Heart right ventricle (tissue), 16 donors: ENCODE results near the gene PRKD1. TPM values are rescaled to one million over a fixed set of nuclear protein-coding genes. Genes with fewer than 3 reads are reported as not detected.

Source experiments
- ATAC-seq, 8 donors: fragments of 200-7000 bp; cut with Tn5 transposase; one replicate each; pipeline ENCODE4 v1.9.1; 2020; ENCODE audit warnings: mild to moderate bottlenecking in 8 of 8, moderate library complexity in 8 of 8, moderate number of reproducible peaks in 1 of 8
- DNase-seq, 2 donors: peaks; one replicate each; pipeline ENCODE4 v3.0.0-alpha.2; 2020
- H3K27ac ChIP-seq, 10 donors: fragments of 200-600 bp; sonication (generic) in 2 of 10; one replicate each; pipeline versions ENCODE4 v1.5.0 to v1.8.0; 2020 to 2022; ENCODE audit warnings: mild to moderate bottlenecking in 3 of 10
- H3K27me3 ChIP-seq, 7 donors: fragments of 200-600 bp; one replicate each; pipeline ENCODE4 v1.8.0; 2021 to 2022; ENCODE audit warnings: mild to moderate bottlenecking in 2 of 7
- H3K36me3 ChIP-seq, 9 donors: fragments of 200-600 bp; sonication (generic) in 1 of 9; one replicate each; pipeline versions ENCODE4 v1.5.0 to v1.8.0; 2020 to 2022; ENCODE audit warnings: mild to moderate bottlenecking in 2 of 9
- H3K4me1 ChIP-seq, 9 donors: fragments of 200-600 bp; sonication (generic) in 1 of 9; one replicate each; pipeline versions ENCODE4 v1.5.0 to v1.8.0; 2020 to 2022; ENCODE audit warnings: mild to moderate bottlenecking in 4 of 9
- H3K4me3 ChIP-seq, 10 donors: fragments of 200-600 bp; sonication (generic) in 2 of 10; one replicate each; pipeline versions ENCODE4 v1.5.0 to v1.8.0; 2020 to 2022; ENCODE audit warnings: mild to moderate bottlenecking in 7 of 10, moderate library complexity in 2 of 10
- H3K9me3 ChIP-seq, 11 donors: fragments of 200-600 bp in 10 of 11; sonication (generic) in 2 of 11; one replicate each; pipeline versions ENCODE4 v1.5.0 to v1.8.0; 2013 to 2022; ENCODE audit warnings: mild to moderate bottlenecking in 2 of 11, control low read depth in 1 of 11, moderate library complexity in 1 of 11
- CTCF ChIP-seq, 9 donors: fragments of 200-600 bp; sonication (generic) in 2 of 9; IDR thresholded peaks; one replicate each; pipeline versions ENCODE4 v1.5.0 to v1.8.0; 2021 to 2022; ENCODE audit warnings: antibody characterized with exemption in 9 of 9, mild to moderate bottlenecking in 5 of 9, moderate library complexity in 1 of 9
- WGBS, 2 donors: extraction: QIAGEN DNeasy Blood & Tissue Kit; methylation state at CpG; one replicate each; pipeline ENCODE4 v1.1.7; 2013; ENCODE audit warnings: inconsistent platforms in 1 of 2; 5-methylcytosine and 5-hydroxymethylcytosine counted together
- intact Hi-C, 10 donors: fragments of 100-400 bp; cut with DNase I; formaldehyde crosslinking; loops; one replicate each; pipeline versions ENCODE4 v1.11.1 to v1.14.2; 2022
- polyA plus RNA-seq, 2 donors: library from polyadenylated mRNA; stranded (reverse); fragments of 200-250 nt; gene quantifications; one replicate each; pipeline ENCODE4 v1.2.3, GENCODE V29; 2013
- total RNA-seq, 10 donors: library from RNA; stranded (reverse); fragmentation: NEBNext Ultra II Directional in 3 of 10; extraction: Animal tissue kit (Norgen Biotek cat#: 25700) in 3 of 10; gene quantifications; one replicate each; pipeline versions ENCODE4 v1.2.1 to v1.2.4, GENCODE V29; 2021 to 2023
- donor health status: Arrhythmogenic right ventricular cardiomyopathy.
- donor health status: ischemic (EF 13 %, LVEDD 7.1; RV severe dilation, severe dysfunction).
- donor health status: healthy with polysubstance abuse.
- donor health status: DM: no; HTN: yes; CAD: no.
- donor health status: DM: no; HTN: no; CAD: no.
- donor health status: ischemic (EF 25% LVEDD 6.9; RV normal size, moderate dysfunction).
- donor health status: ischemic (EF 25% LVEDD 5.7; RV mildly dilated, moderate dysfunction).
- donor health status: healthy.
- donor health status: DM: yes; HTN: yes; CAD: no.
- donor health status: Ischemic cardiomyopathy.
- donor health status: ischemic (EF 35%, LVEDD 5.7; RV mildly dilated, moderate dysfunction).
- donor health status: nonischemic (EF 11% LVEDD 7.7; RV severe dilation, severe dysfunction).
- donor health status: DM: yes; HTN: yes; CAD: no.
- donor health status: PGD.
- donor health status: ischemic (EF 29% LVEDD 5.4; RV normal size, mild dysfunction).
- donor health status: nonischemic (EF 23%, LVEDD 6.1; RV moderate dilation, normal function).

Gene PRKD1
- total and polyA plus RNA-seq, 12 donors: 1.7 to 4.3 (median 2.5) TPM

GRCh38 chr14:29587761-29588470, 339.7 kb downstream of the PRKD1 start:
- no peaks in the 10 kb centered on the region for H3K36me3 ChIP-seq
- TF ChIP-seq CTCF (IDR thresholded peaks at IDR 0.05): no peak
- H3K4me3 ChIP-seq: no peak overlapping the region
- no peaks in the 10 kb centered on the region for H3K9me3 ChIP-seq
- DNase-seq (no peak), ATAC-seq (no peak)
- no peak overlapping the region for H3K27ac ChIP-seq
- intact Hi-C loops: no loop called here
- no peaks in the 10 kb centered on the region for H3K27me3 ChIP-seq
- H3K4me1 ChIP-seq: peaks cover 0 to 10% (median 7%) of the 10 kb centered on the region in 9 donors
- 44 to 49% methylated on average over 7 of the region's 7 CpGs for WGBS, 2 donors

GRCh38 chr14:29587046-29587445, 340.6 kb downstream of the PRKD1 start:
- H3K27ac ChIP-seq: no peak overlapping the region
- no peak for TF ChIP-seq CTCF (IDR thresholded peaks at IDR 0.05)
- H3K36me3 ChIP-seq: no peaks in the 10 kb centered on the region
- intact Hi-C loops: no loop called here
- ATAC-seq (no peak), DNase-seq (no peak)
- WGBS, 2 donors: 58 to 60% methylated on average over 2 of the region's 2 CpGs
- peaks cover 0 to 10% (median 7%) of the 10 kb centered on the region in 9 donors for H3K4me1 ChIP-seq
- no peaks in the 10 kb centered on the region for H3K27me3 ChIP-seq
- H3K9me3 ChIP-seq: no peaks in the 10 kb centered on the region
- H3K4me3 ChIP-seq: no peak overlapping the region

- Histone ChIP-seq H3K27me3 (no peaks in the 10 kb centered on the region), H3K4me1 (peaks cover 0 to 10% (median 7%) of the 10 kb centered on the region in 9 donors), H3K4me3 (peak overlapping the region in 3 of 10 donors; percentile 0 to 11 (median 1)), H3K9me3 (no peaks in the 10 kb centered on the region), H3K36me3 (no peaks in the 10 kb centered on the region), H3K27ac (no peak overlapping the region)
- DNase-seq (peak; percentile 23 to 28), ATAC-seq (peak; percentile 78 to 98 (median 90))
- no peak for TF ChIP-seq CTCF (IDR thresholded peaks at IDR 0.05)
- intact Hi-C loops: no loop called here
- WGBS, 2 donors: 17 to 21% methylated on average over 8 of the region's 8 CpGs
These were observed 342.7 kb downstream of the PRKD1 start for GRCh38 chr14:29584992-29585391.

GRCh38 chr14:29580763-29581162, 346.9 kb downstream of the PRKD1 start:
- WGBS, 2 donors: 93 to 97% methylated on average over 1 of the region's 1 CpG

More at GRCh38 chr14:29580763-29581162, 346.9 kb downstream of the PRKD1 start:
- no peaks in the 10 kb centered on the region for H3K9me3 ChIP-seq
- H3K27ac ChIP-seq: no peak overlapping the region
- H3K4me1 ChIP-seq: peaks cover 0 to 10% (median 0%) of the 10 kb centered on the region in 9 donors
- TF ChIP-seq CTCF (IDR thresholded peaks at IDR 0.05): no peak
- peaks cover 0 to 15% (median 0%) of the 10 kb centered on the region in 9 donors for H3K36me3 ChIP-seq
- DNase-seq (no peak), ATAC-seq (no peak)
- H3K4me3 ChIP-seq: no peak overlapping the region
- intact Hi-C loops: no loop called here
- H3K27me3 ChIP-seq: no peaks in the 10 kb centered on the region
